HL-60 (cell line): ENCODE measurements around the gene GTF2A1L.
"Not testable (repeated sequence)": the region's sequence is repeated elsewhere in the genome, so short reads cannot be mapped to it uniquely, and the experiment has no call there.

Source experiments
- DNase-seq, 2 experiments: peaks; one replicate each; pipeline ENCODE4 v3.0.0-alpha.2; 2010 to 2020; ENCODE audit warnings: low read depth in 1 of 2, low spot score in 1 of 2
- H3K27ac ChIP-seq: fragments of 250-450 bp; sonication (Bioruptor Pico); replicated peaks from 2 replicates; pipeline ENCODE4 v1.5.1; 2020; ENCODE audit warnings: mild to moderate bottlenecking, moderate library complexity
- H3K27me3 ChIP-seq: fragments of 250-450 bp; sonication (Bioruptor Pico); 2 replicates; pipeline ENCODE4 v1.5.1; 2021; ENCODE audit warnings: mild to moderate bottlenecking, moderate library complexity; ENCODE audit not compliant: insufficient read depth, poor library complexity, severe bottlenecking
- H3K4me3 ChIP-seq: replicated peaks from 2 replicates; pipeline ENCODE4 v1.5.1; 2011; ENCODE audit warnings: mild to moderate bottlenecking, control low read depth, low read length; ENCODE audit not compliant: insufficient read depth
- GABPA ChIP-seq: IDR thresholded peaks from 2 replicates; pipeline ENCODE4 v1.6.1; 2012; ENCODE audit warnings: low read depth
- POLR2AphosphoS5 ChIP-seq: IDR thresholded peaks from 2 replicates; pipeline ENCODE4 v1.6.1; 2012; ENCODE audit warnings: low read depth
- SPI1 ChIP-seq: IDR thresholded peaks from 2 replicates; pipeline ENCODE4 v1.6.1; 2012; ENCODE audit warnings: low read depth, mild to moderate bottlenecking, borderline replicate concordance
- TF ChIP-seq, protein P1 (sequence below): IDR thresholded peaks from one replicate; pipeline ENCODE4 v1.5.1; 2011; ENCODE audit warnings: low read length, control low read depth, inconsistent platforms; ENCODE audit not compliant: insufficient read depth
- TF ChIP-seq, protein P2 (sequence below): IDR thresholded peaks from 2 replicates; pipeline ENCODE4 v1.6.1; 2012; ENCODE audit warnings: low read depth; ENCODE audit not compliant: insufficient replicate concordance

GTF2A1L gene

DNA sequence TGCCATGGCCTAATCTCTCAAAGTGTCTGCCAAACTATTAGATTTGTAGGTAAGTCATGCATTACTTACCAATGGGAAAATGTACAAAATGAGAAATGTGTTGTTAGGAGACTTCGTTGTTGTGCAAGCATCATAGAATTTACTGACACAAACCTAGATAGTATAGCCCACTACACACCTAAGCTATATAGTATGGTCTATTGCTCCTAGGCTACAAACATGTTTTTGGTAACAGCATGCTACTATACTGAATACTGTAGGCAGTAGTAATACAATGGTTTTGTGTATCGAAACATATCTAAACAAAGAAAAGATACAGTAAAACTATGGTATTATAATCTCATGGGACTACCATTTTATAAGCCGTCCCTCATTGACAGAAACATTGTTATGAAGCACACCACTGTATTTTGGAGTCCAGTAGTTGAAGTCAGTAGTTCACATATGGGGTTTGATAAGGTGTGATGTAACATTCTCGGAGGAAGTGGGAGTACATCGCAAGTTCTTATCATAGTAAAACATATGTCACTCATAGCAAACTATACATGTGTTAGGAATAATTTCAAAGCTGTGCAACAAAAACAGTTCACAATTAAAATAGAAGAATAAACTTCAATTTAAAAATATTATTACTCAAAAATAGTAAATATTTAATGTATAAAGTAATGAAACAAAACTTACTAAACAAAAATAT is 12.0 kb upstream of the GTF2A1L start:
- H3K27ac ChIP-seq: no peak overlapping the region
- no peaks in the 10 kb centered on the region for H3K27me3 ChIP-seq
- no peak overlapping the region for H3K4me3 ChIP-seq
- TF ChIP-seq, protein P1, sequence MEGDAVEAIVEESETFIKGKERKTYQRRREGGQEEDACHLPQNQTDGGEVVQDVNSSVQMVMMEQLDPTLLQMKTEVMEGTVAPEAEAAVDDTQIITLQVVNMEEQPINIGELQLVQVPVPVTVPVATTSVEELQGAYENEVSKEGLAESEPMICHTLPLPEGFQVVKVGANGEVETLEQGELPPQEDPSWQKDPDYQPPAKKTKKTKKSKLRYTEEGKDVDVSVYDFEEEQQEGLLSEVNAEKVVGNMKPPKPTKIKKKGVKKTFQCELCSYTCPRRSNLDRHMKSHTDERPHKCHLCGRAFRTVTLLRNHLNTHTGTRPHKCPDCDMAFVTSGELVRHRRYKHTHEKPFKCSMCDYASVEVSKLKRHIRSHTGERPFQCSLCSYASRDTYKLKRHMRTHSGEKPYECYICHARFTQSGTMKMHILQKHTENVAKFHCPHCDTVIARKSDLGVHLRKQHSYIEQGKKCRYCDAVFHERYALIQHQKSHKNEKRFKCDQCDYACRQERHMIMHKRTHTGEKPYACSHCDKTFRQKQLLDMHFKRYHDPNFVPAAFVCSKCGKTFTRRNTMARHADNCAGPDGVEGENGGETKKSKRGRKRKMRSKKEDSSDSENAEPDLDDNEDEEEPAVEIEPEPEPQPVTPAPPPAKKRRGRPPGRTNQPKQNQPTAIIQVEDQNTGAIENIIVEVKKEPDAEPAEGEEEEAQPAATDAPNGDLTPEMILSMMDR: no peak
- no peak for TF ChIP-seq SPI1
- peak in 1 of 2 experiments; percentile 17 for DNase-seq

DNA sequence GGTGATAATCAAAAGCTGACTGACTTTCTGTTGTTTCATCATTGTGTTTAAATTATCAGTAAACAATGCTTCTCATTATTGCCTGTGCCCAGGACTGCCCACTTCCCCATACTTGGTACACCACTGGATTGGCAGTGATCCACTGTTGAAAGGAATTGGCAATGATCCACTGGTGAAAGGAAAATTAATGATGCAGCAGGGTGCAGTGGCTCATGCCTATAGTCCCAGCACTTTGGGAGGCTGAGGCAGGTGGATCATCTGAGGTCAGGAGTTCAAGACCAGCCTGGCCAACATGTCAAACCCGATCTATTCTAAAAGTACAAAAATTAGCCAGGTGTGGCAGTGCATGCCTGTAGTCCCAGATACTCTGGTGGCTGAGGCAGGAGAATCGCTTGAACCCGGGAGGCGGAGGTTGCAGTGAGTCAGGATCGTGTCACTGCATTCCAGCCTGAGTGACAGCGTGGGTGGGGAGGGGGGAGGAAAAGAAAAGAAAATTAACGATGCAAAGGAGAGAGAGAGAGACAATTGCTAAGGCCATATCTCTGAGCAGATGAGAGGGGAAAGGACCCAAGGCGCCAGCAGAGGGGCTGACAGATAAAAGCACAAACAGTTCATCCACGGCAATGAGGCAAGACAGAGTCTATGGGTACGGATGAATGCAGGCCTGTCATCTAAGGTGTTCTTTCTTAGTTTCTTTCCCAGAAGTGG is 10.2 kb upstream of the GTF2A1L start:
- DNase-seq: no peak
- no peak overlapping the region for H3K4me3 ChIP-seq
- H3K27ac ChIP-seq: no peak overlapping the region
- H3K27me3 ChIP-seq: no peaks in the 10 kb centered on the region
- TF ChIP-seq POLR2AphosphoS5: no peak
- peak; percentile 42 for TF ChIP-seq SPI1

DNA sequence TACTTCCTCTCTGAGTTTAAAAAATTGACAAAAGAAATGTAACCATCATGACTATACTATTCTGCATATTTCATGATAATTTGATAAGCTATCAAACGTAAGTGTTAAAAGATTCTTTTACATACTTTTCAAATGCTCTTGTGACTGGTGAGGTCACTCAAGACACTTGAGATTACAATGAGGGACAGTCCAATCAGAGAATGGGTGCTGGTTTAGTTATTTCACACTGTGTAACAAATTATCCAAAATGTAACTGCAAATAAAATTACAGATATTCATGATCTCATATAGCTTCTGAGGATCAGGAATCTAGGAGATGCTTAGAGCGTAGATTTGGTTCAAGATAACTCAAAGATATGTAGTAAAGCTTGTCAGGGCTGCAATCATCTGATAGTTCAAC is 4.4 kb upstream of the GTF2A1L start:
- Histone ChIP-seq H3K27ac (no peak overlapping the region), H3K27me3 (no peaks in the 10 kb centered on the region), H3K4me3 (no peak overlapping the region)
- TF ChIP-seq, protein P1: no peak
- TF ChIP-seq, protein P2, sequence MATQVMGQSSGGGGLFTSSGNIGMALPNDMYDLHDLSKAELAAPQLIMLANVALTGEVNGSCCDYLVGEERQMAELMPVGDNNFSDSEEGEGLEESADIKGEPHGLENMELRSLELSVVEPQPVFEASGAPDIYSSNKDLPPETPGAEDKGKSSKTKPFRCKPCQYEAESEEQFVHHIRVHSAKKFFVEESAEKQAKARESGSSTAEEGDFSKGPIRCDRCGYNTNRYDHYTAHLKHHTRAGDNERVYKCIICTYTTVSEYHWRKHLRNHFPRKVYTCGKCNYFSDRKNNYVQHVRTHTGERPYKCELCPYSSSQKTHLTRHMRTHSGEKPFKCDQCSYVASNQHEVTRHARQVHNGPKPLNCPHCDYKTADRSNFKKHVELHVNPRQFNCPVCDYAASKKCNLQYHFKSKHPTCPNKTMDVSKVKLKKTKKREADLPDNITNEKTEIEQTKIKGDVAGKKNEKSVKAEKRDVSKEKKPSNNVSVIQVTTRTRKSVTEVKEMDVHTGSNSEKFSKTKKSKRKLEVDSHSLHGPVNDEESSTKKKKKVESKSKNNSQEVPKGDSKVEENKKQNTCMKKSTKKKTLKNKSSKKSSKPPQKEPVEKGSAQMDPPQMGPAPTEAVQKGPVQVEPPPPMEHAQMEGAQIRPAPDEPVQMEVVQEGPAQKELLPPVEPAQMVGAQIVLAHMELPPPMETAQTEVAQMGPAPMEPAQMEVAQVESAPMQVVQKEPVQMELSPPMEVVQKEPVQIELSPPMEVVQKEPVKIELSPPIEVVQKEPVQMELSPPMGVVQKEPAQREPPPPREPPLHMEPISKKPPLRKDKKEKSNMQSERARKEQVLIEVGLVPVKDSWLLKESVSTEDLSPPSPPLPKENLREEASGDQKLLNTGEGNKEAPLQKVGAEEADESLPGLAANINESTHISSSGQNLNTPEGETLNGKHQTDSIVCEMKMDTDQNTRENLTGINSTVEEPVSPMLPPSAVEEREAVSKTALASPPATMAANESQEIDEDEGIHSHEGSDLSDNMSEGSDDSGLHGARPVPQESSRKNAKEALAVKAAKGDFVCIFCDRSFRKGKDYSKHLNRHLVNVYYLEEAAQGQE: no peak
- no peak for TF ChIP-seq POLR2AphosphoS5
- no peak for TF ChIP-seq GABPA
- no peak for TF ChIP-seq SPI1
- no peak for DNase-seq

DNA sequence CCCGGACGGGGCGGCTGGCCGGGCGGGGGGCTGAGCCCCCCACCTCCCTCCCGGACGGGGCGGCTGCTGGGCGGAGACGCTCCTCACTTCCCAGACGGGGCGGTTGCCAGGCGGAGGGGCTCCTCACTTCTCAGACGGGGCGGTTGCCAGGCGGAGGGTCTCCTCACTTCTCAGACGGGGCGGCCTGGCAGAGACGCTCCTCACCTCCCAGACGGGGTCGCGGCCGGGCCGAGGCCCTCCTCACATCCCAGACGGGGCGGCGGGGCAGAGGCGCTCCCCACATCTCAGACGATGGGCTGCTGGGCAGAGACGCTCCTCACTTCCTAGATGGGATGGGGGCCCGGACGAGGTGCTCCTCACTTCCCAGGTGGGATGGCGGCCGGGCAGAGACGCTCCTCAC is 3.1 kb upstream of the GTF2A1L start:
- not testable (repeated sequence) for DNase-seq, H3K27ac ChIP-seq, H3K27me3 ChIP-seq, H3K4me3 ChIP-seq

DNA sequence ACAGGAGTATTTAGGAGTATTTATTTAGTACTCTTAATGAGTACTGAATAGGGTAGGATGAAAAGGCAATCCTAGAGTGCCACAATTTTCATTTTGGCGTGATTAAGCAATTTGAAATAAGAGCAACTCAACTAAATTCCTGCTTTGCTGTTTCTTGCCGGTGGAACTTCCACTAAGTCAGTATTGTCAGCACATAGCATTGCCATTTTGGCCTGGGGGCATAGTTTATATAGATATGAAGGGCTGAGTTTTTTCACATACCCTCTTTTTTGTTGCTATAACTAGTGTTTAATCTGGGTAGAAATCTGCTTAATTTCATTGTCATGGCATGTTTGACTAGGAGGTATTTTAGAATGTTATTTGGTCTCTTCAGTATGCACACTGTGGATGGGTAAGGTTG is 1.9 kb downstream of the GTF2A1L start:
- TF ChIP-seq POLR2AphosphoS5: no peak
- TF ChIP-seq, protein P1: no peak
- Histone ChIP-seq H3K27ac (no peak overlapping the region), H3K4me3 (no peak overlapping the region), H3K27me3 (no peaks in the 10 kb centered on the region)
- no peak for DNase-seq
